SK-N-MC (cell line): ENCODE results near the gene ENO3.

Source experiments
- EZH2 ChIP-seq: fragments of 200-600 bp; sonication (generic); IDR thresholded peaks from one replicate; pipeline ENCODE4 v1.6.1; 2017; ENCODE audit warnings: antibody characterized with exemption
- POLR2AphosphoS5 ChIP-seq: IDR thresholded peaks from 2 replicates; pipeline ENCODE4 v1.6.1; 2012; ENCODE audit warnings: mild to moderate bottlenecking, low read depth, low read length, borderline replicate concordance

- TF ChIP-seq EZH2 (no peak), POLR2AphosphoS5 (no peak)
Measured at GRCh38 chr17:4938069-4938491, 12.8 kb upstream of the ENO3 start.
